GM12878 (cell line): ENCODE data around the gene PTPRQ. TPM values are rescaled to one million over a fixed set of nuclear protein-coding genes. Genes with fewer than 3 reads are reported as not detected.

Source experiments
- ATAC-seq: fragments of 200-7000 bp; cut with Tn5 transposase; 3 replicates; pipeline ENCODE4 v1.9.1; 2020; ENCODE audit warnings: mild to moderate bottlenecking, moderate library complexity
- BruUV-seq: library from RNA; stranded (reverse); fragments of 400-500 nt; replicated peaks from 2 replicates; lab custom pipeline; 2021; lab: Mats Ljungman, UMichigan
- CTCF ChIA-PET: fragments of 300-600 bp; sonication (Branson Sonifier 250); formaldehyde crosslinking; extraction: SDS; loops from one replicate; lab custom pipeline; 2021; ENCODE audit warnings: inconsistent platforms; lab: Yijun Ruan, JAX
- POLR2A ChIA-PET: fragments of 350-600 bp; formaldehyde crosslinking; extraction: SDS; loops from one replicate; lab custom pipeline; 2021; ENCODE audit warnings: inconsistent platforms; lab: Charles Lee
- RAD21 ChIA-PET: fragments of 300-600 bp; sonication (Branson Sonifier 250); formaldehyde crosslinking; loops from one replicate; lab custom pipeline; 2023; ENCODE audit warnings: antibody characterized with exemption; ENCODE audit not compliant: unreplicated experiment; lab: Charles Lee
- SMC1A ChIA-PET: fragments of 300-600 bp; sonication (Branson Sonifier 250); formaldehyde crosslinking; loops from one replicate; lab custom pipeline; 2023; ENCODE audit not compliant: unreplicated experiment, uncharacterized antibody; lab: Charles Lee
- DNase-seq: peaks from one replicate; pipeline ENCODE4 v3.0.0-alpha.2; 2011; ENCODE audit warnings: low read depth, low spot score
- FAIRE-seq: peaks from 3 replicates; lab custom pipeline; 2011; peaks lifted over from hg19 to GRCh38; lab: Jason Lieb, UNC
- H2AFZ ChIP-seq: 2 replicates; pipeline ENCODE4 v1.6.0; 2011; ENCODE audit warnings: low read depth, low read length, control low read depth; ENCODE audit not compliant: control insufficient read depth
- H3K27ac ChIP-seq: 2 replicates; pipeline ENCODE4 v1.5.1; 2011; ENCODE audit warnings: control low read depth; ENCODE audit not compliant: control insufficient read depth, insufficient read depth
- H3K27me3 ChIP-seq, 2 experiments: replicated peaks in 1 of 2; 2 replicates each; pipeline versions ENCODE4 v1.6.0 to v1.6.1; 2011; ENCODE audit warnings: low read length in 1 of 2; ENCODE audit not compliant: control insufficient read depth in 2 of 2, insufficient read depth in 2 of 2
- H3K36me3 ChIP-seq, 2 experiments: 2 replicates each; pipeline ENCODE4 v1.5.1; 2011; ENCODE audit warnings: low read length in 1 of 2; ENCODE audit not compliant: control insufficient read depth in 2 of 2, insufficient read depth in 2 of 2
- H3K4me1 ChIP-seq: 2 replicates; pipeline ENCODE4 v1.6.1; 2011; ENCODE audit warnings: mild to moderate bottlenecking, low read length, moderate library complexity, mixed read lengths; ENCODE audit not compliant: control insufficient read depth, insufficient read depth
- H3K4me2 ChIP-seq: 2 replicates; pipeline ENCODE4 v1.6.0; 2011; ENCODE audit warnings: control low read depth; ENCODE audit not compliant: control insufficient read depth, insufficient read depth
- H3K4me3 ChIP-seq: fragments of 200-600 bp; sonication (generic); 2 replicates; pipeline ENCODE4 v1.5.1; 2016
- H3K79me2 ChIP-seq: 2 replicates; pipeline ENCODE4 v1.6.0; 2011; ENCODE audit warnings: low read length; ENCODE audit not compliant: control insufficient read depth, insufficient read depth
- H3K9ac ChIP-seq: 2 replicates; pipeline ENCODE4 v1.8.0; 2011; ENCODE audit warnings: low read length, control low read depth, mixed read lengths; ENCODE audit not compliant: control insufficient read depth, insufficient read depth
- H3K9me3 ChIP-seq: replicated peaks from 3 replicates; pipeline ENCODE4 v1.5.1; 2011; ENCODE audit warnings: mild to moderate bottlenecking, low read length; ENCODE audit not compliant: control insufficient read depth, insufficient read depth
- H4K20me1 ChIP-seq: 2 replicates; pipeline ENCODE4 v1.6.0; 2011; ENCODE audit not compliant: control insufficient read depth, insufficient read depth
- CBFB ChIP-seq: IDR thresholded peaks from 2 replicates; pipeline ENCODE4 v1.6.1; 2016; ENCODE audit warnings: antibody characterized with exemption, low read depth
- CEBPZ ChIP-seq: fragments of 150-350 bp; IDR thresholded peaks from 2 replicates; pipeline ENCODE4 v1.6.1; 2016; ENCODE audit warnings: low read depth, low read length
- E2F8 ChIP-seq: fragments of 450-650 bp; IDR thresholded peaks from 2 replicates; pipeline ENCODE4 v1.6.1; 2018; ENCODE audit warnings: mild to moderate bottlenecking, low read depth, moderate library complexity; ENCODE audit not compliant: partially characterized antibody
- NBN ChIP-seq: fragments of 450-650 bp; IDR thresholded peaks from 2 replicates; pipeline ENCODE4 v1.6.1; 2016
- POLR2AphosphoS2 ChIP-seq: IDR thresholded peaks from 2 replicates; pipeline ENCODE4 v1.6.1; 2011; ENCODE audit warnings: low read depth, mild to moderate bottlenecking, low read length, improper control_type of control experiment, moderate library complexity
- RB1 ChIP-seq: fragments of 450-650 bp; formaldehyde crosslinking; IDR thresholded peaks from 2 replicates; pipeline ENCODE4 v1.6.1; 2017; ENCODE audit warnings: mild to moderate bottlenecking, borderline replicate concordance
- SUPT20H ChIP-seq: IDR thresholded peaks from 2 replicates; pipeline ENCODE4 v1.6.1; 2011; ENCODE audit warnings: low read depth, mild to moderate bottlenecking, low read length, moderate library complexity, borderline replicate concordance; ENCODE audit not compliant: control insufficient read depth
- WGBS: methylation state at CpG from one replicate; pipeline ENCODE4 v1.1.6; 2016; ENCODE audit warnings: low lambda C conversion rate; ENCODE audit not compliant: insufficient replicate concordance, insufficient coverage; ENCODE audit errors: missing lambda C conversion rate; 5-methylcytosine and 5-hydroxymethylcytosine counted together
- in situ Hi-C: fragments of 300-500 bp; cut with MboI; formaldehyde crosslinking; loops from 9 replicates; pipeline ENCODE4 v1.14.3; 2018; ENCODE audit warnings: mixed read lengths
- intact Hi-C: fragments of 100-400 bp; cut with micrococcal nuclease; formaldehyde crosslinking; loops from one replicate; pipeline ENCODE4 v1.14.2; 2022; ENCODE audit not compliant: unreplicated experiment
- polyA plus RNA-seq, 11 experiments: library from polyadenylated mRNA; depleted of rRNA in 4 of 11; unstranded in 6 of 11; stranded (reverse) in 5 of 11; fragments of >200 nt; fragmentation: Nextera tagmentation in 4 of 11; fragmentation: Illumina TruSeq in 1 of 11; extraction: Ambion mirVana in 4 of 11; extraction: Trizol in 1 of 11; gene quantifications; 1 replicate in 1 of 11; 2 replicates in 10 of 11; pipeline versions ENCODE4 v1.2.1 to v1.2.3, GENCODE V29; 2011 to 2016; ENCODE audit warnings: inconsistent platforms in 2 of 11, missing spikeins in 2 of 11, low read depth in 1 of 11
- total RNA-seq, 4 experiments: library from RNA; depleted of rRNA in 3 of 4; stranded (reverse); fragments of >200 nt in 3 of 4; fragmentation: Illumina TruSeq in 1 of 4; extraction: Trizol in 1 of 4; gene quantifications; 2 replicates each; pipeline versions ENCODE4 v1.2.1 to v1.2.3, GENCODE V29; 2013 to 2021

The PTPRQ gene
- total and polyA plus RNA-seq, 10 of the 15 experiments (the other 5 are each of a cell fraction or from before 2014, with no cell fraction given), result 0.01 TPM; not detected in 9

GRCh38 chr12:80641936-80642335 lies 197.9 kb downstream of the PTPRQ start (continued):
- TF ChIP-seq CEBPZ, result no peak
- TF ChIP-seq NBN, result no peak

- in situ Hi-C loops (no loop called here), intact Hi-C loops (no loop called here)
- no TSS peak for BruUV-seq
- ChIA-PET RAD21 (no interaction called here), SMC1A (interaction anchor here (0.6 kb wide), 1 partner anchor 47 kb away, joined by 3 read pairs; no protein-coding TSS in a partner anchor), CTCF (no interaction called here), POLR2A (no interaction called here)
- Histone ChIP-seq H2AFZ (no peak overlapping the region), H3K27ac (no peak overlapping the region), H3K4me1 (no peaks in the 10 kb centered on the region), H3K9ac (no peak overlapping the region), H3K27me3 (no peaks in the 10 kb centered on the region), H4K20me1 (no peaks in the 10 kb centered on the region), H3K4me2 (no peak overlapping the region), H3K36me3 (no peaks in the 10 kb centered on the region), H3K79me2 (no peaks in the 10 kb centered on the region), H3K9me3 (no peaks in the 10 kb centered on the region), H3K4me3 (no peak overlapping the region)
- TF ChIP-seq RB1, result no peak
- TF ChIP-seq E2F8, result no peak
- no peak for TF ChIP-seq CBFB
- TF ChIP-seq POLR2AphosphoS2, result no peak
- TF ChIP-seq SUPT20H, result no peak
- 0% methylated on average over 2 of the region's 2 CpGs for WGBS
- FAIRE-seq (no peak), ATAC-seq (no peak), DNase-seq (no peak)
Measured at GRCh38 chr12:80643961-80644360, 199.9 kb downstream of the PTPRQ start.
